ENCODE data around the gene GSAP. TPM values are rescaled to one million over a fixed set of nuclear protein-coding genes. Genes with fewer than 3 reads are reported as not detected.

GSAP gene
- polyA plus RNA-seq, 3 donors, result 19.1 to 105 (median 35.6) TPM

DNA sequence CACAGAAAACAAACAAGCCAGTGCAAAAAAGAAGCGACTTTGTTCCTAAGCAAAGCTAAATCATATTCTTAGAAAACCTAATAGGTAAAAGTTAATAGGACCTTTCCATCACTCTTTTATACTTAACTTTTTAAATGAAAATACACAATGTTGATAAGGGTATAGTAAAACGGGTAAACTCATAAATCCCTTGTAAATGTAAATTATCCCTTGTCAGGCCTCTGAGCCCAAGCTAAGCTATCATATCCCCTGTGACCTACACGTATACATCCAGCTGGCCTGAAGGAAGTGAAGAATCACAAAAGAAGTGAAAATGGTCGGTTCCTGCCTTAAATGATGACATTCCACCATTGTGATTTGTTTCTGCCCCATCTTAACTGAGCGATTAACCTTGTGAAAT lies 76.4 kb downstream of the GSAP start:
- peaks cover 40 to 47% of the 10 kb centered on the region in 2 donors for H3K4me1 ChIP-seq (ENCODE audit: control insufficient read depth in 1 of 2, insufficient read depth in 2 of 2, low read length in 2 of 2)
- TF ChIP-seq, protein P1, sequence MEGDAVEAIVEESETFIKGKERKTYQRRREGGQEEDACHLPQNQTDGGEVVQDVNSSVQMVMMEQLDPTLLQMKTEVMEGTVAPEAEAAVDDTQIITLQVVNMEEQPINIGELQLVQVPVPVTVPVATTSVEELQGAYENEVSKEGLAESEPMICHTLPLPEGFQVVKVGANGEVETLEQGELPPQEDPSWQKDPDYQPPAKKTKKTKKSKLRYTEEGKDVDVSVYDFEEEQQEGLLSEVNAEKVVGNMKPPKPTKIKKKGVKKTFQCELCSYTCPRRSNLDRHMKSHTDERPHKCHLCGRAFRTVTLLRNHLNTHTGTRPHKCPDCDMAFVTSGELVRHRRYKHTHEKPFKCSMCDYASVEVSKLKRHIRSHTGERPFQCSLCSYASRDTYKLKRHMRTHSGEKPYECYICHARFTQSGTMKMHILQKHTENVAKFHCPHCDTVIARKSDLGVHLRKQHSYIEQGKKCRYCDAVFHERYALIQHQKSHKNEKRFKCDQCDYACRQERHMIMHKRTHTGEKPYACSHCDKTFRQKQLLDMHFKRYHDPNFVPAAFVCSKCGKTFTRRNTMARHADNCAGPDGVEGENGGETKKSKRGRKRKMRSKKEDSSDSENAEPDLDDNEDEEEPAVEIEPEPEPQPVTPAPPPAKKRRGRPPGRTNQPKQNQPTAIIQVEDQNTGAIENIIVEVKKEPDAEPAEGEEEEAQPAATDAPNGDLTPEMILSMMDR (IDR thresholded peaks at IDR 0.05), result no peak
- H3K79me2 ChIP-seq (ENCODE audit: insufficient read depth, low read length), result peaks cover 6% of the 10 kb centered on the region
- Mint-ChIP-seq H3K27me3 (ENCODE audit: low read depth in 3 of 3) (peaks cover 0 to 1% (median 0%) of the 10 kb centered on the region in 3 donors), H3K36me3 (peaks cover 8 to 14% of the 10 kb centered on the region in 2 donors), H3K27ac (peak overlapping the region in 2 of 7 donors; percentile 48 to 85), H3K9me3 (peaks cover 0 to 1% (median 0%) of the 10 kb centered on the region in 7 donors), H3K4me3 (no peak overlapping the region), H3K4me1 (peaks cover 14% of the 10 kb centered on the region)
- no peak overlapping the region for H3K9ac ChIP-seq (ENCODE audit: insufficient read depth, low read length, poor library complexity, severe bottlenecking)
- H3K4me3 ChIP-seq (replicated peaks in 1 of 3; ENCODE audit: low read depth in 2 of 3, low read length in 3 of 3), result no peak overlapping the region
- WGBS (ENCODE audit: insufficient coverage), result no CpG with 5 or more reads among the region's 5 CpGs
- peaks cover 0 to 12% of the 10 kb centered on the region in 2 donors for H3K36me3 ChIP-seq (replicated peaks in 1 of 2; ENCODE audit: control insufficient read depth in 1 of 2, insufficient read depth in 2 of 2, low read length in 2 of 2)
- H3K27me3 ChIP-seq (ENCODE audit: control insufficient read depth in 2 of 2, insufficient read depth in 2 of 2, low read length in 2 of 2), result no peaks in the 10 kb centered on the region
- no peak for DNase-seq
- peaks cover 42% of the 10 kb centered on the region for H4K20me1 ChIP-seq (ENCODE audit: insufficient read depth, low read length)
- H3K9me3 ChIP-seq (replicated peaks in 1 of 2; ENCODE audit: control insufficient read depth in 1 of 2, insufficient read depth in 1 of 2, low read length in 2 of 2), result no peaks in the 10 kb centered on the region
- H3K4me2 ChIP-seq (replicated peaks; ENCODE audit: extremely low read depth, low read length, poor library complexity, severe bottlenecking), result no peak overlapping the region
- H2AFZ ChIP-seq (ENCODE audit: insufficient read depth, low read depth, low read length, poor library complexity, severe bottlenecking), result no peak overlapping the region
- no peak overlapping the region for H3K27ac ChIP-seq (ENCODE audit: low read depth in 1 of 2, low read length in 2 of 2)
- intact Hi-C loops (cut with micrococcal nuclease), result no loop called here

GRCh38 chr7:77338883-77339629 lies 77.1 kb downstream of the GSAP start:
- peak overlapping the region; percentile 66 to 89 (median 85) for H3K27ac Mint-ChIP-seq
- intact Hi-C loops (cut with micrococcal nuclease), result no loop called here

More at GRCh38 chr7:77338883-77339629, 77.1 kb downstream of the GSAP start:
- Histone ChIP-seq H3K9me3 (replicated peaks in 1 of 2; ENCODE audit: control insufficient read depth in 1 of 2, insufficient read depth in 1 of 2, low read length in 2 of 2) (no peaks in the 10 kb centered on the region), H3K27me3 (ENCODE audit: control insufficient read depth in 2 of 2, insufficient read depth in 2 of 2, low read length in 2 of 2) (no peaks in the 10 kb centered on the region), H3K9ac (ENCODE audit: insufficient read depth, low read length, poor library complexity, severe bottlenecking) (no peak overlapping the region), H3K4me1 (ENCODE audit: control insufficient read depth in 1 of 2, insufficient read depth in 2 of 2, low read length in 2 of 2) (peaks cover 40 to 47% of the 10 kb centered on the region in 2 donors), H2AFZ (ENCODE audit: insufficient read depth, low read depth, low read length, poor library complexity, severe bottlenecking) (no peak overlapping the region), H4K20me1 (ENCODE audit: insufficient read depth, low read length) (peaks cover 42% of the 10 kb centered on the region), H3K36me3 (replicated peaks in 1 of 2; ENCODE audit: control insufficient read depth in 1 of 2, insufficient read depth in 2 of 2, low read length in 2 of 2) (peaks cover 0 to 7% of the 10 kb centered on the region in 2 donors), H3K4me3 (replicated peaks in 1 of 3; ENCODE audit: low read depth in 2 of 3, low read length in 3 of 3) (peak overlapping the region in 1 of 3 experiments; percentile 59), H3K79me2 (ENCODE audit: insufficient read depth, low read length) (peaks cover 6% of the 10 kb centered on the region), H3K27ac (ENCODE audit: low read depth in 1 of 2, low read length in 2 of 2) (peak overlapping the region in 1 of 2 donors; percentile 44), H3K4me2 (replicated peaks; ENCODE audit: extremely low read depth, low read length, poor library complexity, severe bottlenecking) (peak overlapping the region; percentile 60)
- peaks cover 14% of the 10 kb centered on the region for H3K4me1 Mint-ChIP-seq
- H3K36me3 Mint-ChIP-seq, result peaks cover 12 to 17% of the 10 kb centered on the region in 2 donors
- DNase-seq, result peak; percentile 69 to 87 (median 78)
- TF ChIP-seq, protein P1 (IDR thresholded peaks at IDR 0.05), result no peak
- H3K9me3 Mint-ChIP-seq, result peaks cover 0 to 1% (median 0%) of the 10 kb centered on the region in 7 donors
- WGBS (ENCODE audit: insufficient coverage), result no CpG with 5 or more reads among the region's 5 CpGs
- H3K27me3 Mint-ChIP-seq (ENCODE audit: low read depth in 3 of 3), result peaks cover 0 to 1% (median 0%) of the 10 kb centered on the region in 3 donors
- H3K4me3 Mint-ChIP-seq, result peak overlapping the region in 1 of 2 donors; percentile 60

Measured in CD14-positive monocyte (primary cell).